Fibroblast of the aortic adventitia (primary cell): ENCODE results near the gene TMEM39A. TPM values are rescaled to one million over a fixed set of nuclear protein-coding genes. Genes with fewer than 3 reads are reported as not detected.

Experiments used
- DNase-seq: peaks from one replicate; pipeline ENCODE4 v3.0.0-alpha.2; 2010; ENCODE audit warnings: low read depth
- H3K4me3 ChIP-seq: 2 replicates; pipeline ENCODE4 v1.5.1; 2011; ENCODE audit warnings: low read depth, mild to moderate bottlenecking, control low read depth, low read length, moderate library complexity
- CTCF ChIP-seq: IDR thresholded peaks from 2 replicates; pipeline ENCODE4 v1.5.1; 2011; ENCODE audit warnings: mild to moderate bottlenecking, low read length, control low read depth, inconsistent platforms; ENCODE audit not compliant: insufficient read depth
- total RNA-seq: library from RNA; depleted of rRNA; stranded (reverse); fragments of >200 nt; gene quantifications from 2 replicates; pipeline ENCODE4 v1.2.3, GENCODE V29; 2012; ENCODE audit warnings: low replicate concordance

Gene TMEM39A
- total RNA-seq, 1 donor = 56.7 TPM

GRCh38 chr3:119417771-119418512 is 45.5 kb downstream of the TMEM39A start:
- TF ChIP-seq CTCF = no peak
- no peak for DNase-seq
- no peak overlapping the region for H3K4me3 ChIP-seq

- no peak for TF ChIP-seq CTCF
- DNase-seq = no peak
- no peak overlapping the region for H3K4me3 ChIP-seq
These were observed 46.5 kb downstream of the TMEM39A start for GRCh38 chr3:119416873-119417272.

GRCh38 chr3:119413603-119414280 is 49.7 kb downstream of the TMEM39A start:
- no peak for DNase-seq
- TF ChIP-seq CTCF = no peak
- H3K4me3 ChIP-seq = no peak overlapping the region

GRCh38 chr3:119409844-119410243 is 53.6 kb downstream of the TMEM39A start:
- H3K4me3 ChIP-seq = no peak overlapping the region
- DNase-seq = no peak
- TF ChIP-seq CTCF = no peak

GRCh38 chr3:119408243-119408950 is 55.0 kb downstream of the TMEM39A start:
- no peak for TF ChIP-seq CTCF
- no peak for DNase-seq
- no peak overlapping the region for H3K4me3 ChIP-seq

- H3K4me3 ChIP-seq = no peak overlapping the region
- TF ChIP-seq CTCF = no peak
- no peak for DNase-seq
These were observed 58.1 kb downstream of the TMEM39A start for GRCh38 chr3:119405315-119405714.
